ENCODE measurements around the gene A2M.

The A2M gene

GRCh38 chr12:9024512-9024911 lies 91.2 kb downstream of the A2M start:
- no peak for DNase-seq
- Histone ChIP-seq H3K36me3 (no peaks in the 10 kb centered on the region), H3K9me3 (ENCODE audit: severe bottlenecking) (no peaks in the 10 kb centered on the region), H3K27me3 (ENCODE audit: insufficient read depth, low read depth, severe bottlenecking) (no peaks in the 10 kb centered on the region), H3K27ac (no peak overlapping the region), H3K4me3 (ENCODE audit: low read depth, low read length) (no peak overlapping the region)
- TF ChIP-seq CTCF (IDR thresholded peaks at IDR 0.05; ENCODE audit: low read depth, low read length), result no peak

GRCh38 chr12:9022592-9022991 lies 93.1 kb downstream of the A2M start:
- Histone ChIP-seq H3K27me3 (ENCODE audit: insufficient read depth, low read depth, severe bottlenecking) (no peaks in the 10 kb centered on the region), H3K36me3 (no peaks in the 10 kb centered on the region), H3K9me3 (ENCODE audit: severe bottlenecking) (no peaks in the 10 kb centered on the region), H3K4me3 (ENCODE audit: low read depth, low read length) (no peak overlapping the region), H3K27ac (no peak overlapping the region)
- no peak for DNase-seq
- TF ChIP-seq CTCF (IDR thresholded peaks at IDR 0.05; ENCODE audit: low read depth, low read length), result no peak

Data from WERI-Rb-1 (cell line).